ENCODE results near the gene RYR1. TPM values are rescaled to one million over a fixed set of nuclear protein-coding genes. Genes with fewer than 3 reads are reported as not detected.
"Not testable (repeated sequence)": the region's sequence is repeated elsewhere in the genome, so short reads cannot be mapped to it uniquely, and the experiment has no call there.

The RYR1 gene
- total and polyA plus RNA-seq, 2 experiments from 2014 or later, result 0.07 to 0.21 TPM

DNA sequence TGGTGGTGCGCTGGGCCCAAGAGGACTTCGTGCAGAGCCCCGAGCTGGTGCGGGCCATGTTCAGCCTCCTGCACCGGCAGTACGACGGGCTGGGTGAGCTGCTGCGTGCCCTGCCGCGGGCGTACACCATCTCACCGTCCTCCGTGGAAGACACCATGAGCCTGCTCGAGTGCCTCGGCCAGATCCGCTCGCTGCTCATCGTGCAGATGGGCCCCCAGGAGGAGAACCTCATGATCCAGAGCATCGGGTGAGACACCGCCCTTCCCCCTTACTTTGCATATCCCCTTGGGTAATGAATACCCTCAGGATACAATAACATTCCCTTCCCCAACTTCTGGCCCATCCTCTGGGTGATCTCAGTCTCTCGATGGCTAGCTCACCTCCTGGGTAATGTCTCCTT lies 60.9 kb downstream of the RYR1 start:
- TF ChIP-seq EZH2phosphoT487 (IDR thresholded peaks at IDR 0.05; ENCODE audit: low read depth, severe bottlenecking, unreplicated experiment) (no peak), EZH2 (IDR thresholded peaks at IDR 0.05; ENCODE audit: borderline replicate concordance) (no peak), CTCF (IDR thresholded peaks at IDR 0.05; ENCODE audit: poor library complexity) (no peak)
- H3K4me3 ChIP-seq, result no peak overlapping the region
- no peaks in the 10 kb centered on the region for H3K9me2 ChIP-seq (replicated peaks; ENCODE audit: insufficient read depth)
- H3K9me3 ChIP-seq (ENCODE audit: low read depth), result no peaks in the 10 kb centered on the region
- no peaks in the 10 kb centered on the region for H4K20me1 ChIP-seq (ENCODE audit: insufficient read depth, poor library complexity, severe bottlenecking)
- no peak overlapping the region for H3K4me2 ChIP-seq
- no peaks in the 10 kb centered on the region for H3K4me1 ChIP-seq (ENCODE audit: insufficient read depth)
- no peaks in the 10 kb centered on the region for H3K27me3 ChIP-seq
- no peak overlapping the region for H3K27ac ChIP-seq
- DNase-seq (ENCODE audit: low spot score), result no peak
- H2AFZ ChIP-seq, result no peak overlapping the region
- H3K79me2 ChIP-seq, result no peaks in the 10 kb centered on the region
- H3K36me3 ChIP-seq (replicated peaks; ENCODE audit: insufficient read depth, low read depth), result no peaks in the 10 kb centered on the region
- 91% methylated on average over 20 of the region's 21 CpGs for WGBS (ENCODE audit: low lambda C conversion rate, missing lambda C conversion rate)

DNA sequence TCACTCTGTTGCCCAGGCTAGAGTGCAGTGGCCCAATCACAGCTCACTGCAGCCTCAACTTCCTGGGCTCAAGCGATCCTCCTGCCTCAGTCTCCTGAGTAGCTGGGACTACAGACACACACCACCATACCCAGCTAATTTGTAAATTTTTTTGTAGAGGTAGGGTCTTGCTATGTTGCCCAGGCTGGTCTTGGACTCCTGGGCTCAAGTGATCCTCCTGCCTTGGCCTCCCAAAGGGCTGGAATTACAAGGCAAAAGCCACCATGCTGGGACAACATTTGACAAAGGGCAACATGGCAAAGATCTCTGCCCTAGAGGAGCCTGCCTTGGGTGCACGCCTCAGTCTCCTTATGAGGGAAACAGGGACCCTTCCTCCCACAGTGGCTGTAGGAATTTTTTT lies 61.9 kb downstream of the RYR1 start:
- H4K20me1 ChIP-seq (ENCODE audit: insufficient read depth, poor library complexity, severe bottlenecking); H3K36me3 ChIP-seq (replicated peaks; ENCODE audit: insufficient read depth, low read depth); H3K4me1 ChIP-seq (ENCODE audit: insufficient read depth); H3K79me2 ChIP-seq; H2AFZ ChIP-seq; H3K9me2 ChIP-seq (replicated peaks; ENCODE audit: insufficient read depth); H3K4me3 ChIP-seq; H3K27ac ChIP-seq; H3K9me3 ChIP-seq (ENCODE audit: low read depth); H3K4me2 ChIP-seq; H3K27me3 ChIP-seq; DNase-seq (ENCODE audit: low spot score): not testable (repeated sequence)
- WGBS (ENCODE audit: low lambda C conversion rate, missing lambda C conversion rate), result 96% methylated on average over 2 of the region's 2 CpGs

DNA sequence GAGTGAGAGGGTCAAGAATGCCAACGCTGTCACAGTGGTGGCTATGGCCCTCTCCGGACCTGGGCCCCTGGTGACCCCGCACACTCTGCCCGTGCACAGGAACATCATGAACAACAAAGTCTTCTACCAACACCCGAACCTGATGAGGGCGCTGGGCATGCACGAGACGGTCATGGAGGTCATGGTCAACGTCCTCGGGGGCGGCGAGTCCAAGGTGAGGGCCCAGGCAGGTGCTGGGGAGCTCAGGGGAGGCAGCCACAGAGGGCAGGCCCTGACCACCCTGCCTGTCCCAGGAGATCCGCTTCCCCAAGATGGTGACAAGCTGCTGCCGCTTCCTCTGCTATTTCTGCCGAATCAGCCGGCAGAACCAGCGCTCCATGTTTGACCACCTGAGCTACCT lies 62.6 kb downstream of the RYR1 start:
- DNase-seq (ENCODE audit: low spot score), result no peak
- Histone ChIP-seq H3K9me2 (replicated peaks; ENCODE audit: insufficient read depth) (no peaks in the 10 kb centered on the region), H4K20me1 (ENCODE audit: insufficient read depth, poor library complexity, severe bottlenecking) (no peaks in the 10 kb centered on the region), H3K4me2 (no peak overlapping the region), H3K27me3 (no peaks in the 10 kb centered on the region), H3K79me2 (no peaks in the 10 kb centered on the region), H3K4me1 (ENCODE audit: insufficient read depth) (no peaks in the 10 kb centered on the region), H2AFZ (no peak overlapping the region), H3K27ac (no peak overlapping the region), H3K4me3 (no peak overlapping the region), H3K36me3 (replicated peaks; ENCODE audit: insufficient read depth, low read depth) (no peaks in the 10 kb centered on the region), H3K9me3 (ENCODE audit: low read depth) (no peaks in the 10 kb centered on the region)
- WGBS (ENCODE audit: low lambda C conversion rate, missing lambda C conversion rate), result 95% methylated on average over 17 of the region's 17 CpGs
- TF ChIP-seq EZH2phosphoT487 (IDR thresholded peaks at IDR 0.05; ENCODE audit: low read depth, severe bottlenecking, unreplicated experiment) (no peak), CTCF (IDR thresholded peaks at IDR 0.05; ENCODE audit: poor library complexity) (no peak), EZH2 (IDR thresholded peaks at IDR 0.05; ENCODE audit: borderline replicate concordance) (no peak)

GRCh38 chr19:38496603-38497487 lies 63.4 kb downstream of the RYR1 start:
- no peaks in the 10 kb centered on the region for H4K20me1 ChIP-seq (ENCODE audit: insufficient read depth, poor library complexity, severe bottlenecking)
- H2AFZ ChIP-seq, result no peak overlapping the region
- 94% methylated on average over 30 of the region's 30 CpGs for WGBS (ENCODE audit: low lambda C conversion rate, missing lambda C conversion rate)

More at GRCh38 chr19:38496603-38497487, 63.4 kb downstream of the RYR1 start:
- TF ChIP-seq CTCF (IDR thresholded peaks at IDR 0.05; ENCODE audit: poor library complexity) (no peak), EZH2 (IDR thresholded peaks at IDR 0.05; ENCODE audit: borderline replicate concordance) (no peak)
- Histone ChIP-seq H3K9me2 (replicated peaks; ENCODE audit: insufficient read depth) (no peaks in the 10 kb centered on the region), H3K4me3 (no peak overlapping the region), H3K9me3 (ENCODE audit: low read depth) (no peaks in the 10 kb centered on the region), H3K27me3 (no peaks in the 10 kb centered on the region), H3K27ac (no peak overlapping the region), H3K79me2 (no peaks in the 10 kb centered on the region), H3K4me2 (no peak overlapping the region), H3K4me1 (ENCODE audit: insufficient read depth) (no peaks in the 10 kb centered on the region), H3K36me3 (replicated peaks; ENCODE audit: insufficient read depth, low read depth) (no peaks in the 10 kb centered on the region)
- no peak for DNase-seq (ENCODE audit: low spot score)

All from hepatocyte (in vitro differentiated cells).